Epithelial cell of proximal tubule (primary cell): ENCODE data around the gene POR. TPM values are rescaled to one million over a fixed set of nuclear protein-coding genes. Genes with fewer than 3 reads are reported as not detected.
"Not testable (repeated sequence)": the region's sequence is repeated elsewhere in the genome, so short reads cannot be mapped to it uniquely, and the experiment has no call there.

Source experiments
- DNase-seq: peaks from one replicate; pipeline ENCODE4 v3.0.0-alpha.2; 2011; ENCODE audit warnings: low read depth
- H3K4me3 ChIP-seq: 2 replicates; pipeline ENCODE4 v1.5.1; 2011; ENCODE audit warnings: low read depth, mild to moderate bottlenecking, low read length
- total RNA-seq: library from RNA; depleted of rRNA; stranded (reverse); fragments of >200 nt; gene quantifications from 2 replicates; pipeline ENCODE4 v1.2.3, GENCODE V29; 2015
- TF ChIP-seq, protein P1 (sequence below): conservative IDR thresholded peaks from 2 replicates; pipeline ENCODE4 v1.5.1; 2012; ENCODE audit warnings: low read depth, mild to moderate bottlenecking, low read length

The POR gene
- total RNA-seq, 1 donor from 2014 or later, result 83.0 TPM

DNA sequence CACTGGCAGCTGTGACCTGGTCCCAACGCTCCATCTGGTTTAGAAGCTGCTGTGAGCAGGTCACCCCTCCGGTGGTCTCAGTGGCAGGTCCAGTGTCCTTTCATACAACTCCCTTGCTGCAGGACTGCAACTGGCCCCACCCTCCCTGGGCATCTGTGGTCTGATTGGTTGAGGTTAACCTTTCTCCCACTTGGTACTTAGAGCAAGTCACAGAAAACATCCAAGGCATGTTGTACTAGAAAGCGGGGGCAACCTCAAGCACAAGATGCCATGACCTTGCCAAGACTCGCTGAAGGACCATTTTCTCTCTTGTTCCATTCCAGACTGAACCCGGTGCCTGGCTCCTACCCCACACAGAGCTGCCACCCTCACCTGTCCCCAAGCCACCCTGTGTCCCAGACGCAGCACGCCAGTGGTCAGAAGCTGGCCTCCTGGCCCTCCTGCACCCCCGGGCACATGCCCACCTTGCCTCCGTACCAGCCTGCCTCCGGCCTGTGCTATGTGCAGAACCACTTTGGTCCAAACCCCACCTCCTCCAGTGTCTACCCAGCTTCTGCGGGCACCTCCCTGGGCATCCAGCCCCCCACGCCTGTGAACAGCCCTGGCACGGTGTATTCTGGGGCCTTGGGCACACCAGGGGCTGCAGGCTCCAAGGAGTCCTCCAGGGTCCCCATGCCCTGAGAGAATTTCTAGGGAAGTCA is 27.1 kb upstream of the POR start:
- DNase-seq, result no peak
- TF ChIP-seq, protein P1, sequence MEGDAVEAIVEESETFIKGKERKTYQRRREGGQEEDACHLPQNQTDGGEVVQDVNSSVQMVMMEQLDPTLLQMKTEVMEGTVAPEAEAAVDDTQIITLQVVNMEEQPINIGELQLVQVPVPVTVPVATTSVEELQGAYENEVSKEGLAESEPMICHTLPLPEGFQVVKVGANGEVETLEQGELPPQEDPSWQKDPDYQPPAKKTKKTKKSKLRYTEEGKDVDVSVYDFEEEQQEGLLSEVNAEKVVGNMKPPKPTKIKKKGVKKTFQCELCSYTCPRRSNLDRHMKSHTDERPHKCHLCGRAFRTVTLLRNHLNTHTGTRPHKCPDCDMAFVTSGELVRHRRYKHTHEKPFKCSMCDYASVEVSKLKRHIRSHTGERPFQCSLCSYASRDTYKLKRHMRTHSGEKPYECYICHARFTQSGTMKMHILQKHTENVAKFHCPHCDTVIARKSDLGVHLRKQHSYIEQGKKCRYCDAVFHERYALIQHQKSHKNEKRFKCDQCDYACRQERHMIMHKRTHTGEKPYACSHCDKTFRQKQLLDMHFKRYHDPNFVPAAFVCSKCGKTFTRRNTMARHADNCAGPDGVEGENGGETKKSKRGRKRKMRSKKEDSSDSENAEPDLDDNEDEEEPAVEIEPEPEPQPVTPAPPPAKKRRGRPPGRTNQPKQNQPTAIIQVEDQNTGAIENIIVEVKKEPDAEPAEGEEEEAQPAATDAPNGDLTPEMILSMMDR, result no peak

GRCh38 chr7:75888464-75889222 is 26.3 kb upstream of the POR start:
- no peak overlapping the region for H3K4me3 ChIP-seq
- DNase-seq, result no peak
- TF ChIP-seq, protein P1, result no peak

More for the DNA sequence above, 27.1 kb upstream of the POR start:
- H3K4me3 ChIP-seq, result no peak overlapping the region

GRCh38 chr7:75889223-75889825 is 25.6 kb upstream of the POR start:
- DNase-seq, result no peak
- TF ChIP-seq, protein P1, result no peak
- H3K4me3 ChIP-seq, result no peak overlapping the region

GRCh38 chr7:75889826-75890225 is 25.1 kb upstream of the POR start:
- H3K4me3 ChIP-seq, result no peak overlapping the region
- TF ChIP-seq, protein P1, result no peak
- DNase-seq, result no peak

- not testable (repeated sequence) for DNase-seq, H3K4me3 ChIP-seq
Observed at GRCh38 chr7:75891237-75891636, 23.7 kb upstream of the POR start.

- H3K4me3 ChIP-seq, result no peak overlapping the region
- no peak for DNase-seq
- TF ChIP-seq, protein P1, result no peak
Observed at GRCh38 chr7:75891815-75892411, 23.0 kb upstream of the POR start.

GRCh38 chr7:75892634-75893272 is 22.2 kb upstream of the POR start:
- TF ChIP-seq, protein P1, result no peak
- DNase-seq, result no peak
- H3K4me3 ChIP-seq, result no peak overlapping the region
